ENCODE measurements around the gene TRIM4. TPM values are rescaled to one million over a fixed set of nuclear protein-coding genes. Genes with fewer than 3 reads are reported as not detected.

TRIM4 gene
- total RNA-seq, 2 experiments from 2014 or later: 24.7 to 25.5 TPM

- ChIA-PET POLR2A (no interaction called here), CTCF (no interaction called here)
Observed at GRCh38 chr7:99860281-99861127, 58.8 kb downstream of the TRIM4 start.

- ChIA-PET POLR2A (no interaction called here), CTCF (no interaction called here)
Observed at GRCh38 chr7:99855236-99855635, 64.1 kb downstream of the TRIM4 start.

GRCh38 chr7:99848420-99849216, 70.7 kb downstream of the TRIM4 start:
- CTCF ChIA-PET: no interaction called here
- POLR2A ChIA-PET: no interaction called here

- ChIA-PET POLR2A (no interaction called here), CTCF (no interaction called here)
Observed at GRCh38 chr7:99844328-99844727, 75.0 kb downstream of the TRIM4 start.

GRCh38 chr7:99843808-99844207, 75.5 kb downstream of the TRIM4 start:
- CTCF ChIA-PET: no interaction called here
- POLR2A ChIA-PET: no interaction called here

GRCh38 chr7:99842926-99843325, 76.4 kb downstream of the TRIM4 start:
- ChIA-PET POLR2A (no interaction called here), CTCF (no interaction called here)

Other genes with a start within 250 kb of the TRIM4 start
- under 1 TPM in 1 of 2 experiments, not detected in 1; 0.08 TPM for gene CYP3A5, start 239.5 kb downstream of the TRIM4 start, total RNA-seq
- gene CYP3A7, start 184.3 kb downstream of the TRIM4 start, total RNA-seq: not detected
- gene CYP3A4, start 135.3 kb downstream of the TRIM4 start, total RNA-seq: not detected
- not detected for gene CYP3A43, start 91.5 kb downstream of the TRIM4 start, total RNA-seq
- not detected for gene OR2AE1, start 42.5 kb downstream of the TRIM4 start, total RNA-seq
- gene GJC3, start 10.1 kb upstream of the TRIM4 start, total RNA-seq: under 1 TPM; 0.32 to 0.59 TPM
- not detected for gene AZGP1, start 56.5 kb upstream of the TRIM4 start, total RNA-seq
- gene ZKSCAN1, start 96.1 kb upstream of the TRIM4 start, total RNA-seq: 10 to 100 TPM; 40.4 to 44.6 TPM
- 1 to 10 TPM; 9.6 to 9.9 TPM for gene ZSCAN21, start 130.2 kb upstream of the TRIM4 start, total RNA-seq
- 10 to 100 TPM; 25.3 to 27.4 TPM for gene ZNF3, start 162.2 kb upstream of the TRIM4 start, total RNA-seq
- 100 to 1,000 TPM; 107 to 111 TPM for gene COPS6, start 169.4 kb upstream of the TRIM4 start, total RNA-seq
- 100 to 1,000 TPM; 437 to 447 TPM for gene MCM7, start 181.9 kb upstream of the TRIM4 start, total RNA-seq
- 10 to 100 TPM; 15.3 to 15.6 TPM for gene AP4M1, start 182.1 kb upstream of the TRIM4 start, total RNA-seq
- 10 to 100 TPM; 70.2 to 75.6 TPM for gene TAF6, start 199.8 kb upstream of the TRIM4 start, total RNA-seq
- 10 to 100 TPM; 13.2 to 14.5 TPM for gene CNPY4, start 200.1 kb upstream of the TRIM4 start, total RNA-seq
- 1 to 10 TPM; 3.7 to 4.2 TPM for gene MBLAC1, start 207.4 kb upstream of the TRIM4 start, total RNA-seq
- 100 to 1,000 TPM; 117 to 120 TPM for gene LAMTOR4, start 229.4 kb upstream of the TRIM4 start, total RNA-seq
- gene TRAPPC14, start 239.2 kb upstream of the TRIM4 start, total RNA-seq: 10 to 100 TPM; 26.6 to 26.7 TPM
- gene GAL3ST4, start 249.1 kb upstream of the TRIM4 start, total RNA-seq: under 1 TPM; 0.48 to 0.71 TPM

Data from activated CD8-positive, alpha-beta memory T cell treated with anti-CD3 and anti-CD28 coated beads for 36 hours (primary cell).